Breast epithelium (tissue), 4 donors: ENCODE data around the gene CPTP. TPM values are rescaled to one million over a fixed set of nuclear protein-coding genes. Genes with fewer than 3 reads are reported as not detected.

Source experiments
- DNase-seq, 2 donors: peaks; one replicate each; pipeline ENCODE4 v3.0.0-alpha.2; 2019; ENCODE audit warnings: low spot score in 2 of 2
- H3K27ac ChIP-seq, 2 donors: fragments of 200-600 bp; sonication (generic) in 1 of 2; one replicate each; pipeline ENCODE4 v1.5.1; 2016 to 2019; ENCODE audit warnings: mild to moderate bottlenecking in 1 of 2
- H3K27me3 ChIP-seq, 2 donors: fragments of 200-600 bp; sonication (generic) in 1 of 2; one replicate each; pipeline versions ENCODE4 v1.5.1 to v1.6.0; 2017 to 2019; ENCODE audit warnings: control low read depth in 1 of 2, mild to moderate bottlenecking in 1 of 2
- H3K36me3 ChIP-seq: fragments of 200-600 bp; one replicate; pipeline ENCODE4 v1.5.1; 2019
- H3K4me1 ChIP-seq, 2 donors: fragments of 200-600 bp; sonication (generic); one replicate each; pipeline ENCODE4 v1.5.1; 2016 to 2019; ENCODE audit warnings: control low read depth in 1 of 2
- H3K4me3 ChIP-seq, 3 donors: fragments of 200-600 bp; sonication (generic); 1 replicate in 2 of 3; 2 replicates in 1 of 3; pipeline ENCODE4 v1.5.1; 2016 to 2019; ENCODE audit warnings: mild to moderate bottlenecking in 3 of 3, moderate library complexity in 2 of 3
- H3K9me3 ChIP-seq, 2 donors: fragments of 200-600 bp; sonication (generic) in 1 of 2; one replicate each; pipeline ENCODE4 v1.5.1; 2016 to 2019; ENCODE audit warnings: control low read depth in 1 of 2
- CTCF ChIP-seq, 3 donors: fragments of 450-650 bp; IDR thresholded peaks; one replicate each; pipeline ENCODE4 v1.5.1; 2016 to 2017; ENCODE audit warnings: antibody characterized with exemption in 3 of 3, mild to moderate bottlenecking in 3 of 3, moderate library complexity in 3 of 3
- POLR2A ChIP-seq: fragments of 450-650 bp; IDR thresholded peaks from one replicate; pipeline ENCODE4 v1.6.1; 2016; ENCODE audit warnings: antibody characterized with exemption, mild to moderate bottlenecking, moderate library complexity
- POLR2AphosphoS5 ChIP-seq, 3 donors: sonication (generic); formaldehyde crosslinking; IDR thresholded peaks; one replicate each; pipeline ENCODE4 v1.6.1; 2017; ENCODE audit warnings: antibody characterized with exemption in 3 of 3
- intact Hi-C: fragments of 100-400 bp; cut with DNase I; formaldehyde crosslinking; loops from one replicate; pipeline ENCODE4 v1.15.1; 2023; ENCODE audit warnings: low total_unique reads
- total RNA-seq, 3 donors: library from RNA; depleted of rRNA; stranded (reverse); fragments of >200 nt; gene quantifications; one replicate each; pipeline ENCODE4 v1.1.0, GENCODE V29; 2016

Gene CPTP
- total RNA-seq = 10 to 100 TPM in 2 of 3 donors, 1 to 10 TPM in 1; 9.0 to 16.4 (median 13.4) TPM

GRCh38 chr1:1324524-1325287 is at the start of gene CPTP, which contains the start of gene INTS11:
Gene CPTP, plus strand, starts transcription at chr1:1324802. Its CDS starts 2,109 bp downstream, at chr1:1326911.
Gene INTS11, minus strand, starts transcription at chr1:1324660. Its CDS starts 52 bp downstream, at chr1:1324608.
- H3K9me3 ChIP-seq = no peaks in the 10 kb centered on the region
- TF ChIP-seq POLR2AphosphoS5 (IDR thresholded peaks at IDR 0.05) (peak in 2 of 3 donors; percentile 46 to 74), POLR2A (peak; percentile 38), CTCF (IDR thresholded peaks at IDR 0.05) (no peak)
- intact Hi-C loops = loop anchor here (1.0 kb wide), 1 partner anchor 27 kb away; no protein-coding TSS in a partner anchor
- no peaks in the 10 kb centered on the region for H3K36me3 ChIP-seq
- peak; percentile 89 to 96 for DNase-seq
- no peaks in the 10 kb centered on the region for H3K27me3 ChIP-seq
- H3K4me1 ChIP-seq = peaks cover 10 to 17% of the 10 kb centered on the region in 2 donors
- peak within 1 kb of the TSS; percentile 91 to 93 for H3K27ac ChIP-seq
- peak within 1 kb of the TSS; percentile 96 to 100 (median 98) for H3K4me3 ChIP-seq

- Histone ChIP-seq H3K36me3 (no peaks in the 10 kb centered on the region), H3K9me3 (no peaks in the 10 kb centered on the region), H3K27me3 (no peaks in the 10 kb centered on the region), H3K4me1 (peaks cover 13 to 22% of the 10 kb centered on the region in 2 donors), H3K27ac (no peak overlapping the region), H3K4me3 (peak overlapping the region in 2 of 3 donors; percentile 75 to 88)
- intact Hi-C loops = no loop called here
- TF ChIP-seq CTCF (IDR thresholded peaks at IDR 0.05) (no peak), POLR2A (no peak), POLR2AphosphoS5 (IDR thresholded peaks at IDR 0.05) (no peak)
- DNase-seq = no peak
Measured at GRCh38 chr1:1274931-1275431, 49.6 kb upstream of the CPTP start.

- peaks cover 9 to 16% of the 10 kb centered on the region in 2 donors for H3K4me1 ChIP-seq
- DNase-seq = no peak
- no peaks in the 10 kb centered on the region for H3K36me3 ChIP-seq
- H3K27ac ChIP-seq = no peak overlapping the region
- intact Hi-C loops = no loop called here
- no peak for TF ChIP-seq POLR2A
- no peak for TF ChIP-seq CTCF (IDR thresholded peaks at IDR 0.05)
- TF ChIP-seq POLR2AphosphoS5 (IDR thresholded peaks at IDR 0.05) = no peak
- H3K4me3 ChIP-seq = no peak overlapping the region
- no peaks in the 10 kb centered on the region for H3K27me3 ChIP-seq
- H3K9me3 ChIP-seq = no peaks in the 10 kb centered on the region
Measured at GRCh38 chr1:1275836-1276235, 48.8 kb upstream of the CPTP start.

DNA sequence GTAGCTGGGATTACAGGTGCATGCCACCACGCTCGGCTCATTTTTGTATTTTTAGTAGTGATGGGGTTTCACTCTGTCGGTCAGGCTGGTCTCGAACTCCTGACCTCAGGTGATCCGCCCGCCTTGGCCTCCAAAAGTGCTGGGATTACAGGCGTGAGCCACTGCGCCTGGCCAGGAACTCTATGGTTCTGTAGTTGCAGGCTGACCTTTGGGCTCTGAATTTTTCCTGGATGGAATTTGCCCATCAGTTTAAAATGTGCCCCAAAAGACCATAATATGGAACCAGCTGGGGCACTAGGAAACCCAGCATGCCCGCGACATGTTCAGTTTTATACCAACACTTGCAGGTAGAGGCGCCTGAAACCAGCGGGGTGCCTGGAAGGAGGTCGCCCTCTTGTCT is 46.0 kb upstream of the CPTP start:
- intact Hi-C loops = no loop called here
- Histone ChIP-seq H3K36me3 (no peaks in the 10 kb centered on the region), H3K4me3 (no peak overlapping the region), H3K9me3 (no peaks in the 10 kb centered on the region), H3K4me1 (no peaks in the 10 kb centered on the region), H3K27ac (no peak overlapping the region), H3K27me3 (no peaks in the 10 kb centered on the region)
- TF ChIP-seq POLR2AphosphoS5 (IDR thresholded peaks at IDR 0.05) (no peak), POLR2A (no peak), CTCF (IDR thresholded peaks at IDR 0.05) (no peak)
- no peak for DNase-seq

GRCh38 chr1:1279028-1279427 is 45.6 kb upstream of the CPTP start:
- no peak overlapping the region for H3K4me3 ChIP-seq
- no peak overlapping the region for H3K27ac ChIP-seq
- intact Hi-C loops = no loop called here
- no peak for TF ChIP-seq POLR2A
- no peak for TF ChIP-seq CTCF (IDR thresholded peaks at IDR 0.05)
- TF ChIP-seq POLR2AphosphoS5 (IDR thresholded peaks at IDR 0.05) = no peak
- no peak for DNase-seq
- H3K9me3 ChIP-seq = no peaks in the 10 kb centered on the region
- no peaks in the 10 kb centered on the region for H3K27me3 ChIP-seq
- H3K4me1 ChIP-seq = no peaks in the 10 kb centered on the region
- no peaks in the 10 kb centered on the region for H3K36me3 ChIP-seq
